Endothelial cell of umbilical vein (primary cell): Measurements from ENCODE around the gene FAM200C.

ENCODE experiments used
- EZH2 ChIP-seq: IDR thresholded peaks from 2 replicates; pipeline ENCODE4 v1.6.1; 2012; ENCODE audit warnings: borderline replicate concordance, low read depth, mild to moderate bottlenecking, moderate library complexity, low read length, inconsistent platforms; ENCODE audit not compliant: severe bottlenecking
- MYC ChIP-seq: IDR thresholded peaks from one replicate; pipeline ENCODE4 v1.6.1; 2011; ENCODE audit warnings: mild to moderate bottlenecking, low read depth, low read length
- POLR2A ChIP-seq: IDR thresholded peaks from 2 replicates; pipeline ENCODE4 v1.6.1; 2012; ENCODE audit warnings: low read depth, mild to moderate bottlenecking, control low read depth, low read length
- POLR2AphosphoS5 ChIP-seq: IDR thresholded peaks from 2 replicates; pipeline ENCODE4 v1.6.1; 2012; ENCODE audit warnings: low read depth, mild to moderate bottlenecking, control low read depth, low read length, moderate library complexity; ENCODE audit not compliant: insufficient read depth
- TF ChIP-seq, protein P1 (sequence below), 2 donors: IDR thresholded peaks; 1 replicate in 1 of 2; 2 replicates in 1 of 2; pipeline ENCODE4 v1.5.1; 2011; ENCODE audit warnings: low read length in 2 of 2, mild to moderate bottlenecking in 2 of 2, moderate library complexity in 2 of 2, control low read depth in 1 of 2, inconsistent platforms in 1 of 2, low read depth in 1 of 2; ENCODE audit not compliant: insufficient read depth in 1 of 2; ENCODE audit errors: extremely low read depth in 1 of 2

DNA sequence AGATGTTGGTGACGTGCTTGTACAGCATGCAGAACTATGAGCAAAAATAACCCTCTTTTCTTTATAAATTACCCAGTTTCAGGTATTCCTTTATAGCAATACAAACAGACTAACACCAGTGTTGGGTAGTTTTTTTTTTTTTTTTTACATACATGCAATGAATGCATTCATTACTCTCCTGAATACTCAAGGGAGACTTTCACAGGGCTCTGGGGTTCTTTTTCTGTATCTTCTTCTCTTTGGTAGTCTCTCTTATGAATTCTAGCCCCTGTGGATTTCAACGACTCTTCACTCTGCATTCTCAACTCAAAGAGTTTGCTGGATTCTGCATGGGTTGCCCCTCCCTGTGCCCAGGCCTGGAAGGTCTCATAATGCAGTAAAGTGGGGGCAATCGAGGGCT lies 49.6 kb upstream of the FAM200C start:
- TF ChIP-seq, protein P1, sequence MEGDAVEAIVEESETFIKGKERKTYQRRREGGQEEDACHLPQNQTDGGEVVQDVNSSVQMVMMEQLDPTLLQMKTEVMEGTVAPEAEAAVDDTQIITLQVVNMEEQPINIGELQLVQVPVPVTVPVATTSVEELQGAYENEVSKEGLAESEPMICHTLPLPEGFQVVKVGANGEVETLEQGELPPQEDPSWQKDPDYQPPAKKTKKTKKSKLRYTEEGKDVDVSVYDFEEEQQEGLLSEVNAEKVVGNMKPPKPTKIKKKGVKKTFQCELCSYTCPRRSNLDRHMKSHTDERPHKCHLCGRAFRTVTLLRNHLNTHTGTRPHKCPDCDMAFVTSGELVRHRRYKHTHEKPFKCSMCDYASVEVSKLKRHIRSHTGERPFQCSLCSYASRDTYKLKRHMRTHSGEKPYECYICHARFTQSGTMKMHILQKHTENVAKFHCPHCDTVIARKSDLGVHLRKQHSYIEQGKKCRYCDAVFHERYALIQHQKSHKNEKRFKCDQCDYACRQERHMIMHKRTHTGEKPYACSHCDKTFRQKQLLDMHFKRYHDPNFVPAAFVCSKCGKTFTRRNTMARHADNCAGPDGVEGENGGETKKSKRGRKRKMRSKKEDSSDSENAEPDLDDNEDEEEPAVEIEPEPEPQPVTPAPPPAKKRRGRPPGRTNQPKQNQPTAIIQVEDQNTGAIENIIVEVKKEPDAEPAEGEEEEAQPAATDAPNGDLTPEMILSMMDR (IDR thresholded peaks at IDR 0.05; ENCODE audit: extremely low read depth in 1 of 2, insufficient read depth in 1 of 2, low read depth in 1 of 2, low read length in 2 of 2), result no peak
- no peak for TF ChIP-seq POLR2A
- no peak for TF ChIP-seq POLR2AphosphoS5
- no peak for TF ChIP-seq MYC
- TF ChIP-seq EZH2, result no peak
